Vagina (tissue), 2 donors: ENCODE measurements around the gene LIMS1. TPM values are rescaled to one million over a fixed set of nuclear protein-coding genes. Genes with fewer than 3 reads are reported as not detected.

Experiments
- DNase-seq, 2 donors: peaks; one replicate each; pipeline ENCODE4 v3.0.0-alpha.2; 2017; ENCODE audit errors: extremely low spot score in 2 of 2
- H3K27ac ChIP-seq: fragments of 200-600 bp; sonication (generic); one replicate; pipeline ENCODE4 v1.5.1; 2019
- H3K27me3 ChIP-seq: fragments of 200-600 bp; sonication (generic); one replicate; pipeline ENCODE4 v1.5.1; 2019
- H3K36me3 ChIP-seq, 2 donors: fragments of 200-600 bp; sonication (generic); one replicate each; pipeline ENCODE4 v1.5.1; 2017 to 2019
- H3K4me1 ChIP-seq: fragments of 200-600 bp; sonication (generic); one replicate; pipeline ENCODE4 v1.5.1; 2019
- H3K4me3 ChIP-seq, 2 donors: fragments of 200-600 bp; sonication (generic); 1 replicate in 1 of 2; 2 replicates in 1 of 2; pipeline ENCODE4 v1.5.1; 2016 to 2019
- H3K9me3 ChIP-seq: fragments of 200-600 bp; sonication (generic); one replicate; pipeline ENCODE4 v1.5.1; 2019
- CTCF ChIP-seq, 3 experiments: fragments of 450-650 bp in 2 of 3; fragments of 200-600 bp in 1 of 3; sonication (generic) in 1 of 3; IDR thresholded peaks; one replicate each; pipeline ENCODE4 v1.5.1; 2017 to 2019; ENCODE audit warnings: antibody characterized with exemption in 3 of 3, mild to moderate bottlenecking in 2 of 3, moderate library complexity in 2 of 3
- POLR2A ChIP-seq, 2 donors: fragments of 450-650 bp; IDR thresholded peaks; one replicate each; pipeline ENCODE4 v1.6.1; 2017; ENCODE audit warnings: antibody characterized with exemption in 2 of 2, mild to moderate bottlenecking in 2 of 2, moderate library complexity in 2 of 2
- POLR2AphosphoS5 ChIP-seq, 2 donors: sonication (generic); formaldehyde crosslinking; IDR thresholded peaks; one replicate each; pipeline ENCODE4 v1.9.0; 2017; ENCODE audit warnings: antibody characterized with exemption in 2 of 2, mild to moderate bottlenecking in 2 of 2, low read depth in 1 of 2; ENCODE audit not compliant: insufficient read depth in 1 of 2
- intact Hi-C: fragments of 100-400 bp; cut with DNase I; formaldehyde crosslinking; loops from one replicate; pipeline ENCODE4 v1.15.1; 2023
- total RNA-seq: library from RNA; depleted of rRNA; stranded (reverse); fragments of >200 nt; gene quantifications from one replicate; pipeline ENCODE4 v1.2.3, GENCODE V29; 2016

Gene LIMS1
- total RNA-seq, 1 donor from 2014 or later = 66.0 TPM

- no peaks in the 10 kb centered on the region for H3K36me3 ChIP-seq
Measured at GRCh38 chr2:108534584-108535356, 500 bp downstream of the LIMS1 start.

GRCh38 chr2:108535357-108535631, 1.0 kb downstream of the LIMS1 start:
- Histone ChIP-seq H3K27me3 (no peaks in the 10 kb centered on the region), H3K27ac (peak overlapping the region; percentile 98), H3K36me3 (no peaks in the 10 kb centered on the region), H3K9me3 (no peaks in the 10 kb centered on the region), H3K4me3 (peak overlapping the region; percentile 82 to 89), H3K4me1 (peaks cover 37% of the 10 kb centered on the region)
- DNase-seq = no peak
- intact Hi-C loops = loop anchor here (10.0 kb wide), 1 partner anchor 50 kb away; no protein-coding TSS in a partner anchor
- no peak for TF ChIP-seq CTCF (IDR thresholded peaks at IDR 0.05)

More at GRCh38 chr2:108534584-108535356, 500 bp downstream of the LIMS1 start:
- Histone ChIP-seq H3K27me3 (no peaks in the 10 kb centered on the region), H3K4me3 (peak overlapping the region; percentile 82 to 89), H3K9me3 (no peaks in the 10 kb centered on the region), H3K27ac (peak overlapping the region; percentile 98), H3K4me1 (peaks cover 37% of the 10 kb centered on the region)
- TF ChIP-seq CTCF (IDR thresholded peaks at IDR 0.05) (no peak), POLR2AphosphoS5 (IDR thresholded peaks at IDR 0.05; ENCODE audit: insufficient read depth in 1 of 2, low read depth in 1 of 2) (no peak), POLR2A (IDR thresholded peaks at IDR 0.05) (no peak)
- intact Hi-C loops = loop anchor here (10.0 kb wide), 1 partner anchor 50 kb away; no protein-coding TSS in a partner anchor
- DNase-seq = no peak

GRCh38 chr2:108536133-108536780, 2.0 kb downstream of the LIMS1 start:
- Histone ChIP-seq H3K27ac (no peak overlapping the region), H3K9me3 (no peaks in the 10 kb centered on the region), H3K4me1 (peaks cover 37% of the 10 kb centered on the region), H3K27me3 (no peaks in the 10 kb centered on the region), H3K36me3 (no peaks in the 10 kb centered on the region), H3K4me3 (peak overlapping the region in 1 of 2 donors; percentile 89)
- intact Hi-C loops = loop anchor here (10.0 kb wide), 1 partner anchor 49 kb away; no protein-coding TSS in a partner anchor
- TF ChIP-seq POLR2A (IDR thresholded peaks at IDR 0.05) (no peak), CTCF (IDR thresholded peaks at IDR 0.05) (no peak), POLR2AphosphoS5 (IDR thresholded peaks at IDR 0.05; ENCODE audit: insufficient read depth in 1 of 2, low read depth in 1 of 2) (no peak)
- no peak for DNase-seq

- intact Hi-C loops = loop anchor here (10.0 kb wide), 1 partner anchor 48 kb away; no protein-coding TSS in a partner anchor
Measured at GRCh38 chr2:108536911-108537310, 2.6 kb downstream of the LIMS1 start.

GRCh38 chr2:108538000-108538625, 3.8 kb downstream of the LIMS1 start:
- H3K4me1 ChIP-seq = peaks cover 55% of the 10 kb centered on the region
- H3K9me3 ChIP-seq = no peaks in the 10 kb centered on the region
- DNase-seq = no peak
- H3K36me3 ChIP-seq = no peaks in the 10 kb centered on the region
- H3K27ac ChIP-seq = no peak overlapping the region
- intact Hi-C loops = loop anchor here (10.0 kb wide), 1 partner anchor 47 kb away; no protein-coding TSS in a partner anchor
- TF ChIP-seq CTCF (IDR thresholded peaks at IDR 0.05) = no peak
- no peak for TF ChIP-seq POLR2AphosphoS5 (IDR thresholded peaks at IDR 0.05; ENCODE audit: insufficient read depth in 1 of 2, low read depth in 1 of 2)
- TF ChIP-seq POLR2A (IDR thresholded peaks at IDR 0.05) = no peak
- no peaks in the 10 kb centered on the region for H3K27me3 ChIP-seq
- no peak overlapping the region for H3K4me3 ChIP-seq

More at GRCh38 chr2:108536911-108537310, 2.6 kb downstream of the LIMS1 start:
- H3K27ac ChIP-seq = no peak overlapping the region
- no peaks in the 10 kb centered on the region for H3K36me3 ChIP-seq
- peaks cover 43% of the 10 kb centered on the region for H3K4me1 ChIP-seq
- TF ChIP-seq POLR2AphosphoS5 (IDR thresholded peaks at IDR 0.05; ENCODE audit: insufficient read depth in 1 of 2, low read depth in 1 of 2) (no peak), POLR2A (IDR thresholded peaks at IDR 0.05) (no peak)
- H3K4me3 ChIP-seq = no peak overlapping the region
- no peaks in the 10 kb centered on the region for H3K27me3 ChIP-seq
- no peaks in the 10 kb centered on the region for H3K9me3 ChIP-seq
- no peak for DNase-seq
